ENCODE measurements around the gene TRHDE.

The TRHDE gene, protein sequence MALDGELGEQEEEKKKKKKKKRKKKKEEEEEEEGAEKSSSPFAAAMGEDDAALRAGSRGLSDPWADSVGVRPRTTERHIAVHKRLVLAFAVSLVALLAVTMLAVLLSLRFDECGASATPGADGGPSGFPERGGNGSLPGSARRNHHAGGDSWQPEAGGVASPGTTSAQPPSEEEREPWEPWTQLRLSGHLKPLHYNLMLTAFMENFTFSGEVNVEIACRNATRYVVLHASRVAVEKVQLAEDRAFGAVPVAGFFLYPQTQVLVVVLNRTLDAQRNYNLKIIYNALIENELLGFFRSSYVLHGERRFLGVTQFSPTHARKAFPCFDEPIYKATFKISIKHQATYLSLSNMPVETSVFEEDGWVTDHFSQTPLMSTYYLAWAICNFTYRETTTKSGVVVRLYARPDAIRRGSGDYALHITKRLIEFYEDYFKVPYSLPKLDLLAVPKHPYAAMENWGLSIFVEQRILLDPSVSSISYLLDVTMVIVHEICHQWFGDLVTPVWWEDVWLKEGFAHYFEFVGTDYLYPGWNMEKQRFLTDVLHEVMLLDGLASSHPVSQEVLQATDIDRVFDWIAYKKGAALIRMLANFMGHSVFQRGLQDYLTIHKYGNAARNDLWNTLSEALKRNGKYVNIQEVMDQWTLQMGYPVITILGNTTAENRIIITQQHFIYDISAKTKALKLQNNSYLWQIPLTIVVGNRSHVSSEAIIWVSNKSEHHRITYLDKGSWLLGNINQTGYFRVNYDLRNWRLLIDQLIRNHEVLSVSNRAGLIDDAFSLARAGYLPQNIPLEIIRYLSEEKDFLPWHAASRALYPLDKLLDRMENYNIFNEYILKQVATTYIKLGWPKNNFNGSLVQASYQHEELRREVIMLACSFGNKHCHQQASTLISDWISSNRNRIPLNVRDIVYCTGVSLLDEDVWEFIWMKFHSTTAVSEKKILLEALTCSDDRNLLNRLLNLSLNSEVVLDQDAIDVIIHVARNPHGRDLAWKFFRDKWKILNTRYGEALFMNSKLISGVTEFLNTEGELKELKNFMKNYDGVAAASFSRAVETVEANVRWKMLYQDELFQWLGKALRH

GRCh38 chr12:72272091-72272661 lies at the start of gene TRHDE:
Gene TRHDE, plus strand, starts transcription at chr12:72272370. Its CDS starts 274 bp downstream, at chr12:72272644.
- no peak for DNase-seq (ENCODE audit: low read depth in 2 of 2)

GRCh38 chr12:72226510-72226909 lies 45.7 kb upstream of the TRHDE start:
- DNase-seq (ENCODE audit: low read depth in 2 of 2) = no peak

DNA sequence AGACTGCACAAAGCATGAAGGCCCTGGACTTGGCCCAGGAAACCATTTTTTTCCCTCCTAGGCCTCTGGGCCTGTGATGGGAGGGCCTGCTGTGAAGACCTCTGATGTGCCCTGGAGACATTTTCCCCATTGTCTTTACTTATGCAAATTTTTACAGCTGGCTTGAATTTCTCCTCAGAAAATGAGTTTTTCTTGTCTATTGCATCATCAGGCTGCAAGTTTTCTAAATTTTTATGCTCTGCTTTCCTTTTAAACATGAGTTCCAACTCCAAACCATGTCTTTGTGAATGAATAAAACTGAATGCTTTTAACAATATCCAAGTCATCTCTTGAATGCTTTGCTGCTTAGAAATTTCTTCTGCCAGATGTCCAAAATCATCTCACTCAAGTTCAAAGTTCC lies 43.7 kb upstream of the TRHDE start:
- no peak for DNase-seq (ENCODE audit: low read depth in 2 of 2)

DNA sequence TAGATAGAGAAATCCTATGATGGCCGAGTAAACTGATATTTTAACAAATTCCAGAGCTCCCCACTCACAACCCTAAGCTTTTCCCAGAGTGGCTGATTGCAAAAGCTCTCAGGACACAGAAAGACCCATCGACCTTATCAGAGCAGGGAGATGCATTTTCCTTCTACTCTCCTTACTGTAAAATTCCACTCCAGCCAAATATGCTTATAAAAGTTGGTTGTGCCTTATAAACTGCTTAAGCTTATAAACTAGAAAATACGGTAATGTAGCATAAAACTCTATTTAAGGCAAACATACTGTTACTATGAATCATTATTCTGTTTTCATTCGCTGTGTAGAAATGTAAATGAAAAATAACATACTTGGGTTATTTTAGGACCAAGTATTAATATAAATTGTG lies 41.6 kb upstream of the TRHDE start:
- no peak for DNase-seq (ENCODE audit: low read depth in 2 of 2)

DNA sequence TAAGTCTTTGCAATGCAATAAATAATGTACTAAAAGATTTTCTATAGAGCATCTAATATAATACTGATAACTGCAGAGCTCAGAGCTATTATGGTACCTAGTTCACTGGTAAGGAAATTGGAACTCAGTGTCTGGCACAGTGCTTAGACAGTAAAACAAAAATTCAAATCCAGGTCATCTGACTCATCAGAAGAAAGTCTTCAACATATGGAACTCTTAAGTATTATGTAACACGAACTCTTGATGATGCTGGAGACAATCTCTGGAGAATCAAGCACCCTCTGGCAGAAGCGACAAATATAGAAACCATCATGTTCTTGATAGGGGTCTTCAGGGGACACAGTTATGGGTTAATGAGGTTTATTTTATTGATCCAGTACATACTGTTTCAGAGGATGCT lies 37.3 kb upstream of the TRHDE start:
- no peak for DNase-seq (ENCODE audit: low read depth in 2 of 2)

DNA sequence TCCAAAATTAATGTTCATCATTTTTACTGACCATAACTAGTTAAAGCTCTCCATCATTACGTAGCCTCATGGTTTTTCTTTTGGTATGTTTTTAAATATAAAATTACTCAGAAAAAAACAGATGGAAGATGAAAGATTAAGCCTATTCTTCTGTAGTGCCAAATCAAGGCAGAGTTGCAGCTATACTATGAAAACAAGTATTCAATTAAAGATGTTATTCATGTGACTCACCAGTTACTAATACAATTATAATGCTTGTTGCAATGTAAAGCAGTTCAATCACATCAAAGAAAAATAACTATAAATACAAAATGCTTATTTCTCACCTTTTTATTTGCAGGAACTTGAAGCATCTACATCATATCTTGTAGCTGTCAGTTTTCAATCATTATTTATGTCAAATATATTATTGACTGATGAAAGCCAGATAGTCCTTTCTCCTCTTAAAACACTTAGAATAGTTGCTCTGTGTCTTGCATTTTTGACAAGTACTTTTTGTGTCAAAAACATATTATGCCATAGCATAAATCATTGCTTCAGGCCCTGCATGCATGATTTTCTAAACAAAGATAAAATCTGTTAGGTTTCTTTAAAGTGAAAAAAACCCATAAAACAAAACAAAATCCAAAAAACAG lies 36.0 kb upstream of the TRHDE start:
- no peak for DNase-seq (ENCODE audit: low read depth in 2 of 2)

GRCh38 chr12:72241552-72241951 lies 30.6 kb upstream of the TRHDE start:
- DNase-seq (ENCODE audit: low read depth in 2 of 2) = no peak

DNA sequence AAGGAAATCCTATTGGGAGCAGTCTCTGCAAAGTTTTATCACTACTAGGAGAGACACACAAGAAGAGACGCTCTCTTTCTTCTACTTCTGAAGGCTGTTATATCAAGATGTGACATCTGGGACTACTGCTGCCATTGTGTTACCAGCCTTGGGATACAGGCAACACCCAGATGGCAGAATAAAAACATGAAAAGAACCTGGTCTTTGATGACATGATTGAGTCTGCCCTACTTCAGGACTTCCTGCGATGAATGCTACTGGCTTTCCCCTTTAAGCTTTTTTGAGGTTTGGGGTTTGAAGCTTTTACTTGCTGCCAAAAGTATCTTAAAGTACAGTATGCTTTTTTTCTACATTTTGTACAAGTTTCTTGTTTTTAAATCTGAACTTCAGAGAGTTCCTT lies 29.2 kb upstream of the TRHDE start:
- DNase-seq (ENCODE audit: low read depth in 2 of 2) = no peak

GRCh38 chr12:72246370-72246769 lies 25.8 kb upstream of the TRHDE start:
- DNase-seq (ENCODE audit: low read depth in 2 of 2) = no peak

DNA sequence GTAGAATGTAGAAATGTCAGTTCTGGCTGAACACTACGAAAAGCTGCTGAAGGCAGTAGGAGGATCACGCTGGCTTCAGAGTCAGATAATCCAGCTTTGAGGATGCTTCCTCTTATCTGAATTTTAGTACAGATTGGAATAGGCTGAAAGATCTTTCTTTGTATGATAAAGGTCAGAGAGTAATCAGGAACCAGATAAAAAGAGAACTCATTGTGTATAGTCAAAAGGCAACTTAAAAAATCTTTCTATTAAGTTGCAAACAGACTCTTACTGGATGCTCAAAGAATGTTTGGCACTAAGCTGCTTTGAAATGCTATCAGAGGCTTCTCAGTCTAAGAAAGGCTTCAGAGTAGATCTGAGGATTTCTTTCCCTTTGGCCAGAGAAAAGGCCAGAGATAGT lies 21.8 kb upstream of the TRHDE start:
- DNase-seq (ENCODE audit: low read depth in 2 of 2) = no peak

- DNase-seq (ENCODE audit: low read depth in 2 of 2) = no peak
These were observed 15.4 kb upstream of the TRHDE start for GRCh38 chr12:72256725-72257124.

GRCh38 chr12:72261885-72262284 lies 10.3 kb upstream of the TRHDE start:
- no peak for DNase-seq (ENCODE audit: low read depth in 2 of 2)

DNA sequence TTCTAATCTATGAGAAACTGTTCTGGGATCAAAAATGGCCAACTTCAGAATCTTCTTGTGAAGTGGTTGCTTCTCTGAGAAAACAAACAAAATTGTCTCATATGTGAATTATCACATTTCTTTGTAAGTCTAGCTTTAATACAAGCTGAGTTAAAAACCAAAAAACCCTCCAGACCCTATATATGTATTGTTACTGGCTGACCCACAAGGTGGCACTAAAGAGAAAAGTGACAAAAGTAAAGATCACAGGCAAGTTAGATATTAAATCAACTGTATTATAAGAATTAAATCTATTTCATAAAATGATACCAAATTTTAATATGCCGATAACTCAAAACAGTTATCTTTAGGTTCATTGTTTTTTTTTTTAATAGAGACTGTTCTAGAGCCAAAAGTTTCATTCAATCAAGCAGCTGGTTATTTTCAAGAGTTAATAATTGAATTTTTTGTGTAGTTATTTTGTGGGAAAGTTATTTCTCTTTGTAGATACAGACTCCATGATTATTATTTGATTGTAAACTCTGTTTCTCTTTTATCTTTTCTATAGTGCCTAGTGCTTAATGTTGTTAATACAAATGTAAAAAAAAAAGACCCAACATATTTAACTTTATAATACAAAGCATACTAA lies 7.5 kb upstream of the TRHDE start:
- DNase-seq (ENCODE audit: low read depth in 2 of 2) = no peak

DNA sequence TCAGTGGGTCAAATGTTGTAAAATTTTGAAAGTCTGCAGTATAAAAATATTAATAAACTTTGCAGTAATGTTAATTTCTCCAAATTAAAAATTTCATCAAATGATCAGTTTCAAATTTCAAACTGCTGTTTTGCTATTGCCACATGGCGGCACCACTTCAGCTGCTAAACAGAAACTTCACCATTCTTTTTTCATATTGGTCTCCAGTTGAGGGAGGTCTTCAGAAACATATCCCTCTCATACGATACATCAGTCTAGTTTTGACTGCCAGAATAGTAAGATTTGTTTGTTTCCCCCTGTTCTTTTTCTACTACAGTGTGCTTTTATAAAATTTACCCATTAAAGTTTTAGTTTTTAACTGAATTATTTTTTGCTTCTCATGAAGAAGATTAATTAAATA lies 4.2 kb upstream of the TRHDE start:
- DNase-seq (ENCODE audit: low read depth in 2 of 2) = no peak

DNA sequence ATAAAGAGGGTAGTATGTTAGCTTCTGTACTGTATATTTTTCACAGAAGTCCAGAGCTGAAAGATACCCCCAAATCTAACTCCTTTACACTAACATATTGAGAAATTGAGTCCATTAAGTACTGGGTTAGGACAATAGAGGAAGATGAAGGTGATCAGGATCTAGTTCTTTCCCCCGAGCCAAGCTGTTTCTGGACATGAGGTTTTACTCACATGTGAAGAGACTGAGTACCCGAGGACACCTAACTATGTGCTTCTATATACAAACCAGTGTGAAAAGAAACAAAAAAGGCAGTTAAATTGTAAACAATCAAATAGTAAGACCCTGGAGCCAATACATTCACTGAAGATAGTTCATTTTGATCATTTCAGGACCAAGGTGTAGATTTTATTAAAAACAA lies 3.8 kb upstream of the TRHDE start:
- no peak for DNase-seq (ENCODE audit: low read depth in 2 of 2)

DNA sequence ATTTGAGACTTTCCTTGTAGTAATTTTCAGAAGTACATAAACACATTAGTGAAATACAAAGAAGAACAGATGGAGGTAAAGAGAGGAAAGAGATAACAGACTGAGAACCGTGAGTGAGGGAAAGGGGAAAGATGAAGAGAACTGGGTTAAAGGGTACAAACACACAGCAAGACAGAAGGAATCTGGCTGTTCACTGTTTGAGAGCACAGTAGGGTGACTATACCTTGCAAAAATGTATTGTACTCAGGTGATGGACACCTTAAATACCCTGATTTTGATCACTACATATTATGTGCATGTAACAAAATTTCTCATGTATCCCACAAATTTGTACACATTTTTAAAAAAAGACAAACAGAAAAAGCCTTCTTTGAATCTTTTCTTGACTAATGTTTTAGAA lies 2.7 kb upstream of the TRHDE start:
- no peak for DNase-seq (ENCODE audit: low read depth in 2 of 2)

DNA sequence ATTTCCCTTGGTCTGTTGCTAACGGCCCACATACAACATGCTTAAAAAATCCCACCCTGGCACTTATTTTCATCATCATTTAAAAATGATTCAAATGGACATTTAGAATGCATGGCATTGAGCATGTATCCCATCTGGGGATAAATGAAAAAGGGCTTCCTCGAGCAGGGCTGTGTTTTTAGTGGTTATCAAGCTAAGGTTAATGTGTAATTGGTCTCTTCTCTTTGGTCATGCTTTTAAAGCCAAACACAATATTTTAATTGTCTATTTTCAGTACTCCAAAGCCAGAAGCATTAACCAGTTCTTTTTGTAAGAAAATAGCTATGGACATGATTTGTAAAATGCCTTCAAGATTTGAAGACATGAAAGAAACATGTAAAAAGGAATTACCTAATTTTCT lies 1.9 kb upstream of the TRHDE start:
- DNase-seq (ENCODE audit: low read depth in 2 of 2) = no peak

- no peak for DNase-seq (ENCODE audit: low read depth in 2 of 2)
These were observed 1.2 kb upstream of the TRHDE start for GRCh38 chr12:72270961-72271360.

DNA sequence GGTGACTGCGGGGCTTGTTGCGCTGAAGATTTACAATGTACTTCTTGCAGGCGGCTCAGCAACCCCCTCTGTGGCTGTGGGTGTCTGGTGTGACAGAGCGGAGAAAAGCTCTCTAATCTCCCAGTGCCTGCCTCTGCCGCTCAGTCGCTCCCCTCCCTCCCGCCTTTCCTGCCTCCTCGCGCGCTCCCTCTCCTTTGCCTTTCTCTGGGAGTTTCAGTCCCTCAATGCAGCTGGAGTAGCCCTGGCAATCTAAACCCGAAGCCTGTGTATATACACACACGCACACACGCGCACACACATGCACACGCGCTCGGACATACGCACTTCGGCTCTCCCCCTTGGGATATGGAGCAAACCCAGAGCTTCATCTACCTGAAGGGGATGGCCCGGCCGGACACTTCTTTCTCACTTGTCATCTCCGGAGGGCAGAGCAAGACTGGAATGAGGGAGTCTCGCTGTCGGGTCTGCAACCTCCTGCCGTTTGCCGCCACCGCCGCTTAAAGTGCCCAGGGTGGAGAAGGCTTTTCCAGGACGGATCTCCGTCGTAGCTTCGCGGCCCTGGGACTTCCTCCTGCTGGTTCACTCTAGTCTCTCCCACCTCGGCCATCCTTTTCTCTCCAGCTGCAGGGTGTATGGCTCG lies 599 bp upstream of the TRHDE start:
- DNase-seq (ENCODE audit: low read depth in 2 of 2) = no peak

DNA sequence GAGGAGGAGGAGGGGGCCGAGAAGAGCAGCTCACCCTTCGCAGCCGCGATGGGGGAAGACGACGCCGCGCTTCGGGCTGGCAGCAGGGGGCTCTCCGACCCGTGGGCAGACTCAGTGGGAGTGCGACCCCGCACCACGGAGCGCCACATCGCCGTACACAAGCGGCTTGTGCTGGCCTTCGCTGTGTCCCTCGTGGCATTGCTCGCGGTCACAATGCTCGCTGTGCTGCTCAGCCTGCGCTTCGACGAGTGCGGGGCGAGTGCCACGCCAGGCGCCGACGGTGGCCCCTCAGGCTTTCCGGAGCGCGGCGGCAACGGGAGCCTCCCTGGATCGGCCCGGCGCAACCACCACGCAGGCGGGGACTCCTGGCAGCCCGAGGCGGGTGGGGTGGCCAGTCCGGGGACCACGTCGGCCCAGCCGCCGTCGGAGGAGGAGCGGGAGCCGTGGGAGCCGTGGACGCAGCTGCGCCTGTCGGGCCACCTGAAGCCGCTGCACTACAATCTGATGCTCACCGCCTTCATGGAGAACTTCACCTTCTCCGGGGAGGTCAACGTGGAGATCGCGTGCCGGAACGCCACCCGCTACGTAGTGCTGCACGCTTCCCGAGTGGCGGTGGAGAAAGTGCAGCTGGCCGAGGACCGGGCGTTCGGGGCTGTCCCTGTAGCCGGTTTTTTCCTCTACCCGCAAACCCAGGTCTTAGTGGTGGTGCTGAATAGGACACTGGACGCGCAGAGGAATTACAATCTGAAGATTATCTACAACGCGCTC lies 745 bp downstream of the TRHDE start:
- DNase-seq (ENCODE audit: low read depth in 2 of 2) = no peak
